Measurements from ENCODE around the gene ZEB2. TPM values are rescaled to one million over a fixed set of nuclear protein-coding genes. Genes with fewer than 3 reads are reported as not detected.

ZEB2 gene
- total and polyA plus RNA-seq, 10 of the 15 experiments (the other 5 are each of a cell fraction or from before 2014, with no cell fraction given): 0.14 to 3.2 (median 0.84) TPM

- no peaks in the 10 kb centered on the region for H3K36me3 ChIP-seq (ENCODE audit: control insufficient read depth in 2 of 2, insufficient read depth in 2 of 2, low read length in 1 of 2)
- in situ Hi-C loops (cut with MboI) (no loop called here), intact Hi-C loops (cut with micrococcal nuclease; ENCODE audit: unreplicated experiment) (no loop called here)
- no peak overlapping the region for H3K4me2 ChIP-seq (ENCODE audit: control insufficient read depth, insufficient read depth)
- no peak overlapping the region for H3K4me3 ChIP-seq
- no peaks in the 10 kb centered on the region for H3K4me1 ChIP-seq (ENCODE audit: control insufficient read depth, insufficient read depth, low read length)
- no peak overlapping the region for H3K27ac ChIP-seq (ENCODE audit: control insufficient read depth, insufficient read depth)
- ChIA-PET POLR2A (no interaction called here), RAD21 (ENCODE audit: unreplicated experiment) (no interaction called here), SMC1A (ENCODE audit: uncharacterized antibody, unreplicated experiment) (no interaction called here), CTCF (no interaction called here)
- BruUV-seq (replicated peaks): no TSS peak
- H3K9me3 ChIP-seq (replicated peaks; ENCODE audit: control insufficient read depth, insufficient read depth, low read length): no peaks in the 10 kb centered on the region
- H2AFZ ChIP-seq (ENCODE audit: control insufficient read depth, low read depth, low read length): no peak overlapping the region
- ATAC-seq: no peak
- no peak for FAIRE-seq
- H3K79me2 ChIP-seq (ENCODE audit: control insufficient read depth, insufficient read depth, low read length): no peaks in the 10 kb centered on the region
- no peak overlapping the region for H3K9ac ChIP-seq (ENCODE audit: control insufficient read depth, insufficient read depth, low read length)
- no peak for DNase-seq (ENCODE audit: low read depth, low spot score)
- H3K27me3 ChIP-seq (replicated peaks in 1 of 2; ENCODE audit: control insufficient read depth in 2 of 2, insufficient read depth in 2 of 2, low read length in 1 of 2): no peaks in the 10 kb centered on the region; a peak in 2 of 4 replicates
- WGBS (ENCODE audit: insufficient coverage, insufficient replicate concordance, low lambda C conversion rate, missing lambda C conversion rate): 73% methylated on average over 6 of the region's 6 CpGs
- no peaks in the 10 kb centered on the region for H4K20me1 ChIP-seq (ENCODE audit: control insufficient read depth, insufficient read depth)
- TF ChIP-seq POLR2AphosphoS2 (IDR thresholded peaks at IDR 0.05; ENCODE audit: low read depth, low read length): no peak
- no peak for TF ChIP-seq MYC (IDR thresholded peaks at IDR 0.05; ENCODE audit: insufficient read depth, insufficient read length, insufficient replicate concordance, low read length, severe bottlenecking)
- TF ChIP-seq PRDM15 (CRISPR knock-in tag; IDR thresholded peaks at IDR 0.05): no peak
- no peak for TF ChIP-seq KLF5 (IDR thresholded peaks at IDR 0.05; ENCODE audit: partially characterized antibody)
- TF ChIP-seq JUND (IDR thresholded peaks at IDR 0.05; ENCODE audit: low read depth, low read length): no peak
- no peak for TF ChIP-seq ELK1 (IDR thresholded peaks at IDR 0.05; ENCODE audit: low read depth, low read length)
- TF ChIP-seq SPI1 (IDR thresholded peaks at IDR 0.05; ENCODE audit: borderline replicate concordance, insufficient read depth, low read depth, low read length): no peak
- no peak for TF ChIP-seq SKIL (IDR thresholded peaks at IDR 0.05; ENCODE audit: low read depth, poor library complexity, severe bottlenecking)
- no peak for TF ChIP-seq ZBTB33 (IDR thresholded peaks at IDR 0.05)
- no peak for TF ChIP-seq RAD51 (IDR thresholded peaks at IDR 0.05)
- TF ChIP-seq NKRF (conservative IDR thresholded peaks at IDR 0.05): no peak
Measured at GRCh38 chr2:144546933-144547332, 27.0 kb upstream of the ZEB2 start.

Data from GM12878 (cell line).